Measurements from ENCODE around the gene PTPRN2.

Gene PTPRN2

GRCh38 chr7:158124671-158125079, 462.9 kb downstream of the PTPRN2 start:
- H3K27ac ChIP-seq (ENCODE audit: low read depth, low read length), result no peak overlapping the region
- H3K4me1 ChIP-seq (ENCODE audit: control insufficient read depth in 5 of 5, insufficient read depth in 5 of 5, low read length in 5 of 5), result no peaks in the 10 kb centered on the region
- H3K4me3 ChIP-seq (ENCODE audit: low read depth in 1 of 5, low read length in 5 of 5), result no peak overlapping the region
- no peaks in the 10 kb centered on the region for H3K36me3 ChIP-seq (ENCODE audit: control insufficient read depth in 5 of 5, insufficient read depth in 5 of 5, low read length in 5 of 5)
- H3K9me3 ChIP-seq (ENCODE audit: control insufficient read depth in 5 of 5, low read length in 5 of 5), result peaks cover 0 to 19% (median 12%) of the 10 kb centered on the region in 5 donors
- H3K9ac ChIP-seq (ENCODE audit: low read length in 5 of 5), result no peak overlapping the region
- H3K27me3 ChIP-seq (ENCODE audit: control insufficient read depth in 5 of 5, insufficient read depth in 4 of 5, low read length in 5 of 5), result peaks cover 0 to 3% (median 0%) of the 10 kb centered on the region in 5 donors

GRCh38 chr7:158123753-158124152, 463.9 kb downstream of the PTPRN2 start:
- peaks cover 0 to 3% (median 0%) of the 10 kb centered on the region in 5 donors for H3K27me3 ChIP-seq (ENCODE audit: control insufficient read depth in 5 of 5, insufficient read depth in 4 of 5, low read length in 5 of 5)
- no peaks in the 10 kb centered on the region for H3K36me3 ChIP-seq (ENCODE audit: control insufficient read depth in 5 of 5, insufficient read depth in 5 of 5, low read length in 5 of 5)
- peaks cover 2 to 19% (median 16%) of the 10 kb centered on the region in 5 donors for H3K9me3 ChIP-seq (ENCODE audit: control insufficient read depth in 5 of 5, low read length in 5 of 5)
- H3K9ac ChIP-seq (ENCODE audit: low read length in 5 of 5), result no peak overlapping the region
- H3K4me3 ChIP-seq (ENCODE audit: low read depth in 1 of 5, low read length in 5 of 5), result no peak overlapping the region
- no peak overlapping the region for H3K27ac ChIP-seq (ENCODE audit: low read depth, low read length)
- no peaks in the 10 kb centered on the region for H3K4me1 ChIP-seq (ENCODE audit: control insufficient read depth in 5 of 5, insufficient read depth in 5 of 5, low read length in 5 of 5)

GRCh38 chr7:158123214-158123613, 464.4 kb downstream of the PTPRN2 start:
- Histone ChIP-seq H3K27ac (ENCODE audit: low read depth, low read length) (no peak overlapping the region), H3K9ac (ENCODE audit: low read length in 5 of 5) (no peak overlapping the region), H3K27me3 (ENCODE audit: control insufficient read depth in 5 of 5, insufficient read depth in 4 of 5, low read length in 5 of 5) (peaks cover 0 to 3% (median 0%) of the 10 kb centered on the region in 5 donors), H3K9me3 (ENCODE audit: control insufficient read depth in 5 of 5, low read length in 5 of 5) (peaks cover 4 to 24% (median 21%) of the 10 kb centered on the region in 5 donors), H3K4me1 (ENCODE audit: control insufficient read depth in 5 of 5, insufficient read depth in 5 of 5, low read length in 5 of 5) (no peaks in the 10 kb centered on the region), H3K4me3 (ENCODE audit: low read depth in 1 of 5, low read length in 5 of 5) (no peak overlapping the region), H3K36me3 (ENCODE audit: control insufficient read depth in 5 of 5, insufficient read depth in 5 of 5, low read length in 5 of 5) (no peaks in the 10 kb centered on the region)

- Histone ChIP-seq H3K27me3 (ENCODE audit: control insufficient read depth in 5 of 5, insufficient read depth in 4 of 5, low read length in 5 of 5) (peaks cover 0 to 3% (median 0%) of the 10 kb centered on the region in 5 donors), H3K9me3 (ENCODE audit: control insufficient read depth in 5 of 5, low read length in 5 of 5) (peaks cover 4 to 39% (median 30%) of the 10 kb centered on the region in 5 donors), H3K27ac (ENCODE audit: low read depth, low read length) (no peak overlapping the region), H3K4me1 (ENCODE audit: control insufficient read depth in 5 of 5, insufficient read depth in 5 of 5, low read length in 5 of 5) (no peaks in the 10 kb centered on the region), H3K4me3 (ENCODE audit: low read depth in 1 of 5, low read length in 5 of 5) (no peak overlapping the region), H3K36me3 (ENCODE audit: control insufficient read depth in 5 of 5, insufficient read depth in 5 of 5, low read length in 5 of 5) (no peaks in the 10 kb centered on the region), H3K9ac (ENCODE audit: low read length in 5 of 5) (no peak overlapping the region)
Observed at GRCh38 chr7:158121441-158122045, 466.1 kb downstream of the PTPRN2 start.

GRCh38 chr7:158120716-158121115, 466.9 kb downstream of the PTPRN2 start:
- H3K36me3 ChIP-seq (ENCODE audit: control insufficient read depth in 5 of 5, insufficient read depth in 5 of 5, low read length in 5 of 5), result no peaks in the 10 kb centered on the region
- no peaks in the 10 kb centered on the region for H3K4me1 ChIP-seq (ENCODE audit: control insufficient read depth in 5 of 5, insufficient read depth in 5 of 5, low read length in 5 of 5)
- no peak overlapping the region for H3K27ac ChIP-seq (ENCODE audit: low read depth, low read length)
- no peak overlapping the region for H3K9ac ChIP-seq (ENCODE audit: low read length in 5 of 5)
- peaks cover 0 to 3% (median 0%) of the 10 kb centered on the region in 5 donors for H3K27me3 ChIP-seq (ENCODE audit: control insufficient read depth in 5 of 5, insufficient read depth in 4 of 5, low read length in 5 of 5)
- no peak overlapping the region for H3K4me3 ChIP-seq (ENCODE audit: low read depth in 1 of 5, low read length in 5 of 5)
- peaks cover 4 to 48% (median 36%) of the 10 kb centered on the region in 5 donors for H3K9me3 ChIP-seq (ENCODE audit: control insufficient read depth in 5 of 5, low read length in 5 of 5)

DNA sequence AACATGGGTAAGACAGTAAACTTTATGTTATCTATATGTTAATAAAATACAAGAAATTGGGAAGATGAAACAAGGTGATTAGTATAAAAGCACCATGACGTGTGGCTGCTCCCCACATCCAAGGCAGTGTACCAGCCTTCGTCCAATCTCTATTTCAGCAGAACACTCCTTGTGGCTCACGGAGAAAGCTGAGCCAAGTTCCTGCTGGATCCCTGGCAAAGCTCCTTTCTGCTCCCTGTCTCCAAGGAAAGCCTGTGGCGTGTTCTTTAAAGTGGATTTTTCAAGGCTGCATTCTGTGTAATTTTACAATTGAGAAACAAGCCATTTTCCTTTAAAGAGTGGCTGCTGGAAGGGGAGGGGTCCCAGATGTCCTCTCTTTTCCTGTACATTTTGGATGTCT, 467.3 kb downstream of the PTPRN2 start:
- H3K4me1 ChIP-seq (ENCODE audit: control insufficient read depth in 5 of 5, insufficient read depth in 5 of 5, low read length in 5 of 5), result no peaks in the 10 kb centered on the region
- H3K27ac ChIP-seq (ENCODE audit: low read depth, low read length), result no peak overlapping the region
- no peaks in the 10 kb centered on the region for H3K36me3 ChIP-seq (ENCODE audit: control insufficient read depth in 5 of 5, insufficient read depth in 5 of 5, low read length in 5 of 5)
- peaks cover 4 to 52% (median 40%) of the 10 kb centered on the region in 5 donors for H3K9me3 ChIP-seq (ENCODE audit: control insufficient read depth in 5 of 5, low read length in 5 of 5)
- peak overlapping the region in 1 of 5 donors; percentile 12 for H3K4me3 ChIP-seq (ENCODE audit: low read depth in 1 of 5, low read length in 5 of 5)
- no peak overlapping the region for H3K9ac ChIP-seq (ENCODE audit: low read length in 5 of 5)
- H3K27me3 ChIP-seq (ENCODE audit: control insufficient read depth in 5 of 5, insufficient read depth in 4 of 5, low read length in 5 of 5), result peaks cover 0 to 3% (median 0%) of the 10 kb centered on the region in 5 donors

DNA sequence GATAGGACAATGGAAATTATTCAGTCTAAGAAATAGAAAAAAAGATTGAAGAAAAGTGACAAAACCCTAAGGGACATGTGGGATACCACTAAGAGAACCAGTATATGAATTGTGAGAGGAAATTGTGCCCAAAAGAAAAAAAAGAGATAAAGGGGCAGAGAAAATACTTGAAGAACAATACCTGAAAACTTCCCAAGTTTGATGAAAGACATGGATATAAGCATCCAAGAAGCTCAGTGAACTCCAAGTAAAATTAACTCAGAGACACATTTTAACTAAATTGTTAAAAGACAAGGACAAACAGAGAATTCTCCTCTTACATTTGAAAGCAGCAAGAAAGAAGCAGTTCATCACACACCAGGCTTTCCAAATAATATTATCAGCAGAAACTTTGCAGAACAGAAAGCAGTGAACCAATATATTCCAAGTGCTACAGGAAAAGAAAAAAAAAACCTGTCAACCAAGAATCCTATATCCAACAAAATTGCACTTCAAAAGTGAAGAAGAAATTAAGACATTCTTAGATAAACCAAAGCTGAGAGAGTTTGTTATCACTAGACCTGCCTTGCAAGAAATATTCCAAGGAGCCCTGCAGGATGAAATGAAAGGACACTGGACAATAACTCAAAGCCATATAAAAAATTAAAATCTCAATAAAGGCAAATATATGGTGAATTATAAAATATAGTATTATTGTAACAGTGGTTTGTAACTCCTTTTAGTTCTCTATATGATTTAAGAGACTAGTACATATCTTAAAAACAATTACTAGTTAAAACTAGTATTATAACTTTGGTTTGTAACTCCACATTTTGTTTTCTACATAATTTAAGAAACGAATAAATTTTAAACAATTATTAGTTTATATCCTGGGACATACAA, 470.0 kb downstream of the PTPRN2 start:
- H3K27ac ChIP-seq (ENCODE audit: low read depth, low read length), result no peak overlapping the region
- peaks cover 0 to 3% (median 0%) of the 10 kb centered on the region in 5 donors for H3K27me3 ChIP-seq (ENCODE audit: control insufficient read depth in 5 of 5, insufficient read depth in 4 of 5, low read length in 5 of 5)
- H3K4me3 ChIP-seq (ENCODE audit: low read depth in 1 of 5, low read length in 5 of 5), result no peak overlapping the region
- H3K36me3 ChIP-seq (ENCODE audit: control insufficient read depth in 5 of 5, insufficient read depth in 5 of 5, low read length in 5 of 5), result no peaks in the 10 kb centered on the region
- H3K4me1 ChIP-seq (ENCODE audit: control insufficient read depth in 5 of 5, insufficient read depth in 5 of 5, low read length in 5 of 5), result no peaks in the 10 kb centered on the region
- peaks cover 4 to 57% (median 45%) of the 10 kb centered on the region in 5 donors for H3K9me3 ChIP-seq (ENCODE audit: control insufficient read depth in 5 of 5, low read length in 5 of 5)
- no peak overlapping the region for H3K9ac ChIP-seq (ENCODE audit: low read length in 5 of 5)

GRCh38 chr7:158116235-158116634, 471.4 kb downstream of the PTPRN2 start:
- no peaks in the 10 kb centered on the region for H3K27me3 ChIP-seq (ENCODE audit: control insufficient read depth in 5 of 5, insufficient read depth in 4 of 5, low read length in 5 of 5)
- H3K36me3 ChIP-seq (ENCODE audit: control insufficient read depth in 5 of 5, insufficient read depth in 5 of 5, low read length in 5 of 5), result no peaks in the 10 kb centered on the region
- H3K4me3 ChIP-seq (ENCODE audit: low read depth in 1 of 5, low read length in 5 of 5), result peak overlapping the region in 2 of 5 donors; percentile 25 to 30
- no peak overlapping the region for H3K27ac ChIP-seq (ENCODE audit: low read depth, low read length)
- no peak overlapping the region for H3K9ac ChIP-seq (ENCODE audit: low read length in 5 of 5)
- no peaks in the 10 kb centered on the region for H3K4me1 ChIP-seq (ENCODE audit: control insufficient read depth in 5 of 5, insufficient read depth in 5 of 5, low read length in 5 of 5)
- peaks cover 4 to 54% (median 44%) of the 10 kb centered on the region in 5 donors for H3K9me3 ChIP-seq (ENCODE audit: control insufficient read depth in 5 of 5, low read length in 5 of 5)

DNA sequence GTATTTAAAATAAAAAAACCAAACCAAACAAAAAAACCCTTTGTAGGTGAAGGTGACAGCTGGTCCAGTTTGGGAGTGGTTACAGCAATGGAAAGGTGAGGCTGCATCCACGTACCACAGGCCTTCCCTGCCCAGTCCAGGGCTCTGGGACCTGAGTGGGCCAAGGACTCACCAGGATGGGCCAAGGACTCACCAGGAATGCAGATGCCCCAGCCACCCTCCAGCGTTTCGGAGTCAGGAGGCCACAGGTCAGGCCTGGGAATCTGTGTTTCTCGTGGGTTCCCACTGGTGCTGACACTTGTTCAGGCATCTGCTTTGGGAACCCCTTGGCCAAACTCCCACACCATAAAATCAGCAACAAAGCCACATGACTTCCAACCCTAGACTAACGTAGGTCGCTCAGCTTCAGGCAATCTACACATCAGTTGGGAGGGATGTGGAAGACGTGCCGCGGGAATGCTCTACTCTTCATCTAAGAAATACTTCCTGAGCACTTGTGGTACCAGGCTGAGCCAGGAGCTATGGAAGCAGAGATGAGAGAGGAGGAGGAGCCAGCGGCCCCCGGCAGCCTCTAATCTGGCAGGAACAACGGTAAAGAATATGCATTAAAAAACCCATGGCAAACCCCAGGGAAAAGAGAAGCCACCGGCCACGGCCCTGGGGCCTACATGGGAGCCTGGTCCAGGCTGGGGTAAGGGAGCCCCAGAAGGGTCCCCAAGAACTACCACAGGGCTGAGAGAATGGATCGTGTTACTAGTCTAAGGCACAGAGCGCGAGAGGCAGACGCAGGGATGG, 473.4 kb downstream of the PTPRN2 start:
- Histone ChIP-seq H3K9me3 (ENCODE audit: control insufficient read depth in 5 of 5, low read length in 5 of 5) (peaks cover 4 to 48% (median 44%) of the 10 kb centered on the region in 5 donors), H3K4me1 (ENCODE audit: control insufficient read depth in 5 of 5, insufficient read depth in 5 of 5, low read length in 5 of 5) (no peaks in the 10 kb centered on the region), H3K27ac (ENCODE audit: low read depth, low read length) (no peak overlapping the region), H3K36me3 (ENCODE audit: control insufficient read depth in 5 of 5, insufficient read depth in 5 of 5, low read length in 5 of 5) (no peaks in the 10 kb centered on the region), H3K9ac (ENCODE audit: low read length in 5 of 5) (no peak overlapping the region), H3K27me3 (ENCODE audit: control insufficient read depth in 5 of 5, insufficient read depth in 4 of 5, low read length in 5 of 5) (no peaks in the 10 kb centered on the region), H3K4me3 (ENCODE audit: low read depth in 1 of 5, low read length in 5 of 5) (no peak overlapping the region)
